Measurements from ENCODE around the gene C1QTNF12.

C1QTNF12 gene
- total RNA-seq, result 0.97 to 1.1 reads per million in 2 donors

GRCh38 chr1:1246577-1247340 lies at the start of gene C1QTNF12:
TSS of gene C1QTNF12 (minus strand) at chr1:1246722. CDS start at chr1:1246690, 32 bp downstream.
- DNase-seq, result no peak

GRCh38 chr1:1295154-1295923 lies 48.8 kb upstream of the C1QTNF12 start:
- no peak for DNase-seq

GRCh38 chr1:1294250-1294890 lies 47.8 kb upstream of the C1QTNF12 start:
- DNase-seq, result no peak

GRCh38 chr1:1293263-1294249 lies 47.0 kb upstream of the C1QTNF12 start:
- DNase-seq, result no peak

GRCh38 chr1:1292851-1293250 lies 46.3 kb upstream of the C1QTNF12 start:
- DNase-seq, result no peak

- DNase-seq, result no peak
These were observed 45.9 kb upstream of the C1QTNF12 start for GRCh38 chr1:1292442-1292779.

GRCh38 chr1:1291548-1292441 lies 45.3 kb upstream of the C1QTNF12 start:
- DNase-seq, result no peak

- no peak for DNase-seq
These were observed 44.6 kb upstream of the C1QTNF12 start for GRCh38 chr1:1291023-1291528.

GRCh38 chr1:1290238-1290731 lies 43.8 kb upstream of the C1QTNF12 start:
- no peak for DNase-seq

GRCh38 chr1:1287288-1288110 lies 41.0 kb upstream of the C1QTNF12 start:
- DNase-seq, result no peak

GRCh38 chr1:1286313-1287261 lies 40.1 kb upstream of the C1QTNF12 start:
- DNase-seq, result no peak

- DNase-seq, result no peak
These were observed 39.2 kb upstream of the C1QTNF12 start for GRCh38 chr1:1285611-1286311.

GRCh38 chr1:1285102-1285571 lies 38.6 kb upstream of the C1QTNF12 start:
- no peak for DNase-seq

- no peak for DNase-seq
These were observed 37.9 kb upstream of the C1QTNF12 start for GRCh38 chr1:1284221-1285101.

GRCh38 chr1:1283821-1284220 lies 37.3 kb upstream of the C1QTNF12 start:
- no peak for DNase-seq

GRCh38 chr1:1282998-1283397 lies 36.5 kb upstream of the C1QTNF12 start:
- no peak for DNase-seq
